RCC 7860 (cell line): Measurements from ENCODE around the gene NDUFB4.

Experiments
- DNase-seq: peaks from one replicate; pipeline ENCODE4 v3.0.0-alpha.2; 2015; ENCODE audit warnings: low spot score
- FAIRE-seq: peaks from 2 replicates; lab custom pipeline; 2012; peaks lifted over from hg19 to GRCh38; lab: Jason Lieb, UNC

Gene NDUFB4

DNA sequence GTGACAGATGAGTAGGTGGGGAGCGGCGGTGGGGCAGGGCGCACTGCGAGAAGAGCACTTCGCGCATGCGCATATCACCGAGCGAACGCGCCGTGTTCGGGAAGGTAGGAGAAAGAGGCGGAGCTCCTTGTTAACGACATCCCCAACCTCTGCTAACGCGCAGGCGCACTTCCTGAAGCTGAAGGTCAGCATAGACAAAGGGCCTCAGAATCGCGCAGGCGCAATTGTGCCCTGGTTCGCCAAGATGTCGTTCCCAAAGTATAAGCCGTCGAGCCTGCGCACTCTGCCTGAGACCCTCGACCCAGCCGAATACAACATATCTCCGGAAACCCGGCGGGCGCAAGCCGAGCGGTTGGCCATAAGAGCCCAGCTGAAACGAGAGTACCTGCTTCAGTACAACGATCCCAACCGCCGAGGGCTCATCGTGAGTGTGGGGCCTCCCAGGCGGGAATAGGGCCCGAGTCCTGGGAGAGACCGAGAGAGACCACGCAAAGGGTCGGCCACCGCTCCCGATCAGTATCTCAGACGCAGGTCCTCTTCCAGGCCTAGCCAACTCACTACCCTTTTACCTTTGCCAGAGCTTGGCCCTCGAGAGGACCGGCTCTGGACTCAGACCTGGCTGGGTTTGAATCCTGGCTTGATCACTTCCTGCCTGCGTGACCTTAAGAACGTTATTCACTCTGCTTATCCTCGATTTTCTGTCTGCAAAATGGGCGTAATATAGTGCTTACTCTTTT, at the start of gene NDUFB4:
Gene NDUFB4 (plus strand): TSS at position 221 of the 737 bp plus-strand sequence. CDS start 24 bp downstream, at position 245.
- FAIRE-seq, result peak; percentile 95
- peak; percentile 99 for DNase-seq

DNA sequence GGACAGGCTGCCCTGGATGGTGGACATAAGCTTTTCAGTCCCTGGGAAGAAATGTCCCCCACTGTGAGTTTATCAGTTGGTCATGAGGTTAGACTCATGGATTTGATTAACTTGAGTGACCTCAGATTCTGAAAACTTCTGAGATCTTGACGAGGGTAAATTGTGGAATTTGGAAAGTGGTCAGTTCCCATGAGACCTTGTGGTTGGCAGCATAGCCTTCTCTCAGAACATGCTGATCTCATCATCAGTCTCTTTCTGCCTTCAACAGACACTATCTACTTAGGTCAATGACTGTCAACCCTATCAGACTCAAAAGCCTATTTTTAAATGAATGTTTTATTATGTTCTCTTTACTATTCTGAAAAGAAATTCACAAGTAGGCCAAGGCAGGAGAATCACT, 45.6 kb upstream of the NDUFB4 start:
- FAIRE-seq (no peak), DNase-seq (no peak)

DNA sequence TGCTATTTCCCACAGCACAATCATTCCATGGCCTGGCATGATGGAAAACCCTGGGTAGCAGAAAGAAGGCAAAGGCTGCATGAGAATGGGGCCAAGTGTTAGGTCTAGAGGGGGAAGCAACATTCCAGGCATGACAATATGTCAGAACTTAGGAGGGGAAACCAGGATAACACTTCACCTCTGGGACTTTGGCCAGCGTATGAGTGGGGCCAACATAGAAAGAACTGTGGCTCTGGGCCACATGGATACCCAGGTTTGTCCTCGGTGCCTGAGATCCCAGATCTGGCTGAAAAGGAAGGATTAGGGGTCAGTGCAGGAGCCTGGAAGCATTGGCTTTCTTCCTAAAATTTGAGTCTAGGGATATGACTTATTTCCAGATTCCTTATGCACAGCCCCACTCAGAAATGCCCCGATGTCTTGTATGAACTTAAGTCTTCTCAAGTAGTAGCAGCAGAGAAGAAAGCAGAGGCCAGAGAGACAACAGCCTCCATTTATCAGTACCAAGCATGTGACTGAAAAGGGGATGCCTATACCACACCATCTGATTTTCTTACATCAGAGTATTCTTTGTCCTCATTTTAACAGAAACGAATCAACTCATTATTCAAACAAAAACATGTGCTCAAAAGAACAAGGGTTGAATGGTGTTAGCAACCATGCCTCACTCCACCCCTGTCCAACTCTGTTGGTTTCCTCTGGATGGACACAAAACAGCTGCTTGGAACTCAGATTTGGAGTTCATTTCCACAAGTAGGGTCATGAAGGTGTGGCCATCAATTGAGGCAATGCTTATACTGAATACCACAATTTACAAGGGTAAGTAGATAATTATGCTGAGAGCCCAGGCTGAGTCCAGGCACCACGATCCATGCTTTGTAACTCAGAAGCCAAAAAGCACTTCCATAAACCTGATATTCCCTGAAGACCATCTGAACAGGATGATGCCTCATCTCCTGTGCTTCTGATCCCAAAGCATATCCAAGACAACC, 43.7 kb upstream of the NDUFB4 start:
- DNase-seq (no peak), FAIRE-seq (no peak)

DNA sequence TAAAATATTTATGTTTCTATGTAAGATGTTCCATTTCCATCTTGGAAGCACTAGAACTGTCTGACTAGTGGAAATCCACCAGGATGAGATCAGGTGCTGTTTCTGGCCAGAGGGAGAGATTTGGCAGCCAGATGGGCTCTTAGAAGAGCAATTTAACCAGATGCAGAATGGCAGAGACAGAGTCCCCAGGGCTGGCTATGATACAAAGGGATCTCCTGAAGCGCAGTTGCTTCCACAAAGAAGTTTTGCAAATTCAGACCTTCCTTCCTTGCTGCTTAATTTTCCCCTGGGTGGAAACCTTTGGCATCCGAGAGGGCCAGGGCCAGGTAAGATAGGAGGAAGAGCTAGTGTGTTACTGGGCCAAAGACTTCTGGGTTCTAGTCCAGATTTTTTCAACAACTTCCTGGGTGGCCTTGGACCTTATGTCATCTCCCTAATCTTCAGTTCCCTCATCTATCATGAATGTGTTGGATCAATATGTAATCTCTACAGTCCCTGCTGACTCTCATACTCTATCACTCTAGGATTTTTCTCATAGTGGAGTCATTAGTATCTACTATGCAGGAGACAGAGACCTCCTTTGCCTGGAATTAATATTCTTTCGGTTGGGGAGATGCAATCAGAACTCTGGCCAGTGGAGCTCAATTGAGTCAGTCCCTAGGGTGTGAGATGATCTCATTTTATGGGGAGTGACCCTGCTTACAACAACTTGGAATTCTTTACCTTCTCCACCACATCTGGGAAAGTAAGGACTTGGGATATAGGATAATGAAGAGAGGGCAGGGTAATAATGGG, 41.1 kb upstream of the NDUFB4 start:
- no peak for FAIRE-seq
- DNase-seq, result no peak

DNA sequence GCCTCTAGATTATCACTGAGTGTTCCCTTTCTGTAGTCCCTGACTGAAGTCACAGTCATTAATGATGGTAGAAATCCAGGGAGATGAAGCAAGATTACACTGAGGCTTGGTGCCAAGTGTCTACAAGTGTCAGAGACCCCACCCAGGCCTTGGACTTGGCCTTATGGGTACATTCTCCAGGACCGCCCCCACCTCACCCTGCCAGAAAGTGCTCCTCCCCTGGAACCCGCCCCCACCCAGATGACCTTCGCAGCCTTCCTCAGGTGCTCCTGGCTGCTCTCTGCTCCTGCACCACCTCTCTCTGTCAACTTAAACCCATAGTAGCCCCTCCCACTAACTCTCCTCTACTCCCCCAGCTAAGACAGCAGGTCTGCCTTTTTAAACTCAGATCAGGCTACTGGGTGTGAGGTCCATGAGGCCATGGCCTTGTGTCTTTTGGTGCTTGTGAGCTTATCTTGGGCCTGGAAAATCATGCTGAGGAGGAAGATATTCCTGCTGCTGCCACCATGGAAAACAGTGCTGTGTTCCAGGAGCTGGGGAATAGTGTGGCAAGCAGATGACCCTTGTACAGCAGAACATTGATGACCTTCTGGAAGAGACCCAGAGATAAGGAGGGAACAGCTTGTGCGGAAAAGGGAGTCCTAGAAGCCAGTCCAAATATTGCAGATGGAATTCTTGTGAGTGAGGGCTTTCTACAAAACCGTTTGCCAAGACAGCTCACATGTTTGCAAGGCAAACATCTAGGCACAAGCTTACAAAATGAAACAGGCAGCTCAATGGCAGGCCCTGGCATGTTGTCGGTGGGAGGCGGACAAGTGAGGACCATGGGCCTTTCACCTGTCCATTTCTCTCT, 40.3 kb upstream of the NDUFB4 start:
- FAIRE-seq (no peak), DNase-seq (no peak)

DNA sequence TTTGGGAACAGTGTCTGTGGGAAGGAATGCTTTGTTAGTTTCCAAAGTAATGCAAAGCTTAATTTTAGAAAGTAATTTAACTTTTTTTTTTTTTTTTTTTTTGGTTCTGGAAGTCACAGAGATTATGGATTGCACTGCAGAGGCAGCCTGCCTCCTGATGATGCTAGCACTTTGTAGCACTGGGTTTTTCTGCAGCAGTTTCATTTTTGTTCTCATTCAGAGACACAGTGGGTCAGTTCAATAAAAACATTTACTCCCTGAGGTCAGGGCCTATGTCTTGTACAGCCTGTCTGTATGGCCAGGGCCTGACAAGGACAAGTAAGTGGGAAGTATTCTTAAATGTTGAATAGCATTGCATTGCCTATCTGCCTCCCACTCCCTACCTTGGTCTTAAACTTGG, 39.0 kb upstream of the NDUFB4 start:
- no peak for FAIRE-seq

DNA sequence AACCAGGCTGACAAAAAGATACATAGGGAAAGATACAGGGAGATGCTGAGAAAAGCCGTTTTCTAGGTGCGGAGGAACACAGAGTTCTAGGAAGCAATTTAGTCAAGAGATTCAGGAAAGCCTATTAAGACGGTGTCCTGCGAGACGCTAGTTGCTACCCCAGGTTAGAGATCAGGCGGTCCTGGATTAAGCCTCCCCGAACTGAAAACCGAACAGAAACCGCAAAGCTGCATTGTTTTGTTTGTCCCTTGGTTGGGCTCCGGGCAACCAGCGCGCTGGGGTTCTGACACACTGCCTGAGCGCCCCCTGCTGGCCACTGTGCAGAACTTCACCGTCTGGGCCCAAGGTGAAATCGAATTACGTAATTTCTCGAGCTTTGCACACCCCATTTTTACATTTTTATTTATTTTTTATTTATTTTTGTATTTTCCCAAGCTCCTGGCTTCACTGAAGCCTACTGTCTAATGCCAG, 37.3 kb upstream of the NDUFB4 start:
- FAIRE-seq, result peak; percentile 74
- DNase-seq, result peak; percentile 90

More for the DNA sequence above, 39.0 kb upstream of the NDUFB4 start:
- DNase-seq, result no peak

DNA sequence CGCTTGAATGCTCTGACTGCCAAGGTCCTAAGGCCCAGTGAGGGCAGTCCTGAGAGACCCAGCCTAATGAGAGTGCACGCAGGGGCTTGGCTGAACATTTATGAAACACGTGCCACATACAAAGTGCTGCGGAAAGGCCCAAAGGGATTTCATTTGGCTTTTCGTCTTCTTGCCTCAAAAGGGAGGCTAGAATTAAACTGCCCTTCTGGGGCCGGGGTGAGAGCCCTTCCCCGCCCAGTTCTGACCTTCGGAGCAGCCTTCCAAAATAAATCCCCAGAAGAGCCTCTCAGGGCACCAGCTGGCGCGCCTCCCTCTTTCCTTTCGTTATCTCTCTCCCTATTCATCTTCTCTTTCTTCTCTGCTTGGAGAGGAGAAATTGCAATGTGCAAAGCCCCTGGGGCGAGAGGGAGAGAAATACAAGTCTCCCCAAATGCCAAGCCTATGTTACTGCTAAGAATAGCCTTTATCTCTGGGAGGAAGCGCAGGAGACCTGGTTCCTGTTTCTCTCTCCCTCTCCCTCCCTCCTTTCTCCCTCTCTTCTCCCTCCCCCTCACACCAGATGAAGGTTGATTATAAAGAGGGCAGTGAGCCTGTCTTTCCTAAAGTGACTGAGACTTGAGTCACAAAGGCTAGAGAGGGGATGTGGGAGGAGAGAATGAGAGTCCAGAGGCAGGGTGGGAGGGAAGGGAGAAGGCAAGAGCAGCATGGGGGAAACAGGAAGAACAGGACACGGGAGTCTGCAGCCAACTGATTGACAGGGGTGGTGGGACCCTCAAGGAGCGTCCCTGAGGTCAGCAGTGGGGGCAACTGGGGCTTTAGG, 36.7 kb upstream of the NDUFB4 start:
- peak; percentile 77 for FAIRE-seq
- peak; percentile 89 for DNase-seq

DNA sequence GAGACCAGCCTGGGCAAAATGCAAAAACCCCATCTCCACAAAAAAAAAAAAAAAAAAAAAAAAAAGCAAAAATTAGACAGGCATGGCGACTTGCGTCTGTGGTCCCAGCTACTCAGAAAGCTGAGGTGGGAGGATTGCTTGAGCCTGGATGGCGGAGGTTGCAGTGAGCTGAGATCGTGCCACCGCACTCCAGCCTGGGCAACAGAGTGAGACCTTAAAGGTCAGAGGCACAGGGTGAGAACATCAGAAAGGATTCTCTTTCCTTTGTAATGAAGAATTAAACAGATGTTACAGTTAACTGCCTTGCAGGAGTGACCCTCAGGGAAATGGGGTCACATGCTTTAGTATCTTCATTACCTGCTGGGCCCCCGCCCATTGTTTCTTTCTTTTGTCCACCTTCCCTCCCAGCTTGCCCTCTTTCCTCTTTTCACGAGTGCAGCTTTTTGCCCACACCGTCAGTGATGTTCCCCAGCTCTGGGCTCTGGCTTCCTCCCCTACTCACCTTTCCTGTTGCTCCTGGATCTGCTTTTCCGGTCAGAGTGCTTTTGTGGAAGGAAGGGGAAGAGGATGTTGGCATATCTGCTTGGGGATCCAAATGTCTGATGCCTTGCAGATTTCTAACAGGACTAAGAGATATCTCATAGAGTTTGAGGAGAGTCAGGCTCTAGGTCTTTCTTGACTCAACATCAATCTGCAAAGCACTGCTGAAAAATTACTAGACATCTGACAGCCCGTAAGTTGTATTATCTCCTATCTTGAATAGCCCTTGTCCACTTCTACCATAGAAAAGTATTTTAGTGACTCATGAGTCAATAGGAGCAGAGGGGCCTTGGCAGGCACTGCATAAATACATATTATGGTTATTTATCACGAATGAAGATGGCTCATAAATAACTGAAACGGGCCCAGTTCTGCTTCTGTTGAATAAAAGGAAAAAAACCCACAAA, 35.6 kb upstream of the NDUFB4 start:
- FAIRE-seq, result no peak
- DNase-seq, result no peak

DNA sequence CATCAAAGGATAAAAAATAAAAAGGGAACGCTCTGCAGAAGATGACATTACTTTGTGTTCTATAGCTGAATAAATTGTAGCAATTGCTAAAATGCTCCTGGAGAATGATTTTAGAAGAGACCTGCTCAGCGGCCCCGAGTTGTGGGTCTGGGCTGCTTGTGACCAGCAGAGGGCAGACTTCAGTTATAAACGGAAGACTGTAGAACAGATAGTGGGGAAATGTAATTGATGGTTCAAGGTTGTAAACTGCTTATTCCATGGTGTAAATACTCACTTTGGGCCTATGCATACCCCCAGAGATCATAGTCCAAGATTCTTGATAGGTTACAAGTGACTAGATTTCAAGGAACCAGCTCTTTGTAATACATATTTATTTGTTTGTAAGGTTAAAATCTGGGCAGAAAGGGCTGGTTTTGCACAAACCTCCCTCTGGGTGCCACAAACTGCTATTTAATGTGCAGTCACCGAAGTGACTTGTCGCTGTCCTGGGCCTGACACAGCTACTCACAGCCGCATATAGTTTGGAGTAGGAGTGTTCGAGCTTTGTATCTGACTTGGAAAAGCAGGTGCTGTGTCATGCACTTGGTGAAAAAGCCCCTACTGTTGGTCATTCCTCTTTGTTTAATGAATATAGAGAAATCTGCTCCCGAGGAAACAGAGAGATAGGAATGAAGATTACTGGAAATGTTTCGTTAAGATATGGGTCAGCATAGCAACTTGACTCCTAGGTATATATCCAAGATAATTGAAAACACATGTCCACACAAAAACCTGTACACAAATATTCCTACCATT, 34.7 kb upstream of the NDUFB4 start:
- DNase-seq, result peak; percentile 41
- FAIRE-seq, result peak; percentile 58

DNA sequence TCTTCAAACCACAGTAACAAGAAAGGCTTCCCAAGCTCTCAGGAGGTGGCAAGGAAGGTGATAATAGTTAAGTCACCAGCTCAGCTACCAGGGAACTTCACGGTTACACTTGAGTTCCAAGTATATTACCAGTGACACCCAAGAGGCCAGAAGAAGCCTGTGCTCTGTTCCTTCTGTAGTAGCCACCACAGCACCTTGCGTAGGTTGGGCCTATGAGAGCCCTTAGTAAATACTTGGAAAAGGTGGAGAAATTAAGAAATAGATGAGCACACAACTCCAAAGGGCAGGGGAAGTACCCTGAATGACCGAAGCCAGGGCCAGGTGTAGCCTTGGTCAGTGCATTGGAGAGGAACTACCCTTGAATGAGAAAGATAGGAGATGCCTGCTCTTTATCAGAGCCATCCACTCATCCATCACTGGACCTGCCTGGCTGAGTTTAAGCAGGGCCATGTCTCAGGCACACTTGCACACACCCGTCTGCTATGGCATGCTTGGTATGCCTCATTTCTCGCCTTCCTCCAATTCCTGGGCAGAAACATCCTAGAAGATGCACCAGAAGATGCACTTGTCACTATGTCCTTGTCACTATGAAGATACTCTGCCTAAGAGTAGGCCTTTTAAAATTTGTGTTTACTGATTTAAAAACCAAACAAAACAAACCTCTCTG, 32.6 kb upstream of the NDUFB4 start:
- FAIRE-seq, result no peak

DNA sequence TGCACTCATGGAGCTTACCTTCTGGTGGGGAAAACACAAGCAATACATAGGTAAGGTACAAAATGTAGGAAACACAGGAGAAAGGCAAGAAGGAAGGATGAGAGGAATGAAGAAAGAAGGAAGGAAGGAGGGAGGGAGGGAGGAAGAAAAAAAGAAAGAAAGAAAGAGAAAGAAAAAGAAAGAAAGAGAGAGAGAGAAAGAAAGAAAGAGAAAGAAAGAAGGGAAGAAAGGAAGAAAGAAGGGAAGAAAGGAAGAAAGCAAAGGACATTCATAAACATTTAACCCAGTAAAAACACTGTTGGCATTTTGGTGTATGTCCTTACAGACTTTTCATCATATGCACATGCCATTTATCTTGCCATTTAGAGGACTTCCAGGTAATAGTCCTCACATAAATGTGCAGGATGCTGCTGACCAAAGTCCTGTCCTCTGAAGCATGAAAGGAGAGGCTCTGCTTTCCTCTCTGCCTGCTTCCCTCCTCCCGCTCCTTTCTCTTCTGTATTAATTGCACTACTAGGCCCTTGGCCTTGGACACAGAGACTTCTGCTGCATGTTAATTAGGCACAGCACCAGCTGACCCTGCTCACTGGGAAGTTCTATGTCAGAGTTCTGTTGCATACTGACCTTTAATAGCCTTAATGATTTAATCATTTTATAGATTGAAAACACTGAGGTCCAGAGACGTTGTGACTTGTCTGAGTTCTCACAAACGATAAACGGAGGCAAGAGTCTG, 29.7 kb upstream of the NDUFB4 start:
- peak; percentile 61 for FAIRE-seq
- DNase-seq, result peak; percentile 42

More for the DNA sequence above, 32.6 kb upstream of the NDUFB4 start:
- DNase-seq, result no peak

DNA sequence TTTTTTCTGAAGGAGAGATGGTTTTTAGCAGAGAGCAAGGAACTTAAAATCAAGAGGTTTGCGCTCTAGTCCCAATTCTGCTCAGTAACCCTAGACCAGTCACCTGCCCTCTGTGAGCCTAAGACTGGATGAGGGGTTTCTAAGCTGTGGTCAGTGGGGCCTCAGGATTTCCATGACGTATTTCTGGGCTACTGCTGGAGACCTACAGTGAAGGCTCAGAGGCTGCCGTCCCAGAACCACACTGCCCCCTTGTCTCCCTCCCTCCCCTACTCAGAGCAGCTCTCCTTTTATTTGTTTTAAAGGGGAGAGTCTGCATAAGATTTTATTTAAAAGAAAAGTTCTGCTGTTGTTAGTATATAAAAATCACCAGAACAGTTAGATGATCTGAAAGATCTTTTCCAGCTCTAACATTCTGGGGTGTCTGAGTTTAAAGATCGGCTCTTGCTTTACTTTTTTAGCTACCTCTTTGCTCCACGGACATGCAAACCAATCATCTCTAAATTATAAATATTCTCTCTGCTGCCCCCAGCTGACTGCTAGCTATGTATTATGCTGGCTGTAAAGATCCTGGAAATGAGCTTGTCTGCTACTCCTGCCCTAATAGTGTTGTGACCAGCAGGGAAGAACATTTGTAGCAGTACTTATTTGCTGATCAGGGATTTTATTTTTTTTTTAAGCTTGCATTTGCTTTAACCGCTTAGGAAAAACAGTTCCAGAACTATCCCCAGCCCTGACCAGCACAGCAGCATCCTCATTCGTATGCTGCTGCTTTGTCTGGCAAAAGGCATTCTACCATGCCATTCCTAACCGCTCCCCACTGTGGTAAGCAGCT, 28.6 kb upstream of the NDUFB4 start:
- peak; percentile 24 for DNase-seq

DNA sequence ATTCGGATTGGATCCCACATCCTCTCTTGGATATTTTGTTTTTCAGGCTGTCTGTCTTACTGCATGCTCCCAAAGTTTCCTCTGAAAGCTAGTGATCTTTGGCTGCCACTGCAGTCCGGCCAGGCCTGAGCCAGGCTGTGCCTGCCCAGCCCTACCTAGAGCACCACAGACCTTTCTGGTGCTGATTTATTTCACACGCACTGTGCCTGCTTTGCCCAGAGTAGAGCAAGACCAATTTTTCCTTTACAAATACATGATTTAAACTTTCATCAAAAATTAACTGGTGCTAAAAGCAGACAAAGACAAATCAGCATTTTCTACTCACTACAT, 28.0 kb upstream of the NDUFB4 start:
- DNase-seq (no peak), FAIRE-seq (no peak)

More for the DNA sequence above, 28.6 kb upstream of the NDUFB4 start:
- FAIRE-seq, result peak; percentile 22

DNA sequence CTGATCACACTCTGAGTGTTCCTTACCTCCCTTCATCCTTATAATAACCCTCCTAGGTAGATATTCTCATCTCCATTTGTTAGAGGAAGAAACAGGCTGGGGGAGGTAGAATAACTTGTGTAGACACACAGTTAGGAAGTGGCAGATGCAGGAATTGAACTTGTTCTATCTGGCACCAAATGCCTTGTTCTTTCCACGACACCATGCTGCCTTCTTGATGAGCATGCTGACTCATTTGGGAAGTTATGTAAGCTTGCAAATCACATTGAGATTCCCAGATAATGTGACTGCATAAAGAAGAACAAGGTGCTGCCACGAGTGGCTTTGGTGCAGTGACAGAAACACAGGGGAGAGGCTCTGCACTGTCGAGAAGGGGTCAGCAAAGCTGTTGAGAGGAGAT, 27.5 kb upstream of the NDUFB4 start:
- DNase-seq, result no peak
- no peak for FAIRE-seq
